ENCODE measurements around the gene FKBP11.

The FKBP11 gene

GRCh38 chr12:48967991-48968390 lies 42.7 kb upstream of the FKBP11 start:
- Histone ChIP-seq H3K27me3 (replicated peaks; ENCODE audit: insufficient read depth, low read length) (peaks cover 31% of the 10 kb centered on the region), H3K9ac (ENCODE audit: low read length) (no peak overlapping the region), H3K4me2 (ENCODE audit: low read depth, low read length) (no peak overlapping the region), H3K9me2 (replicated peaks; ENCODE audit: insufficient read depth, low read length) (no peaks in the 10 kb centered on the region), H3K4me3 (ENCODE audit: low read length) (no peak overlapping the region), H4K20me1 (ENCODE audit: insufficient read depth, low read length) (no peaks in the 10 kb centered on the region), H3K79me2 (ENCODE audit: low read length) (no peaks in the 10 kb centered on the region), H3K27ac (ENCODE audit: low read length) (no peak overlapping the region), H2AFZ (ENCODE audit: low read length) (no peak overlapping the region), H3K4me1 (ENCODE audit: low read length) (peaks cover 27% of the 10 kb centered on the region), H3K36me3 (replicated peaks; ENCODE audit: insufficient read depth, low read length) (no peaks in the 10 kb centered on the region), H3F3A (ENCODE audit: insufficient read depth, low read length) (no peaks in the 10 kb centered on the region), H3K9me3 (replicated peaks; ENCODE audit: insufficient read depth, low read length) (no peaks in the 10 kb centered on the region)
- DNase-seq, result no peak
- no peak for TF ChIP-seq CTCF (IDR thresholded peaks at IDR 0.05; ENCODE audit: low read length)
- TF ChIP-seq EZH2 (optimal IDR thresholded peaks at IDR 0.05; ENCODE audit: low read depth, low read length), result no peak
- no peak for TF ChIP-seq EZH2phosphoT487 (IDR thresholded peaks at IDR 0.05; ENCODE audit: low read length)

- no peaks in the 10 kb centered on the region for H3F3A ChIP-seq (ENCODE audit: insufficient read depth, low read length)
- peak overlapping the region; percentile 0; the same call in 1 of the 2 replicates for H3K27ac ChIP-seq (ENCODE audit: low read length)
- no peaks in the 10 kb centered on the region for H3K9me3 ChIP-seq (replicated peaks; ENCODE audit: insufficient read depth, low read length)
- H3K4me1 ChIP-seq (ENCODE audit: low read length), result peaks cover 27% of the 10 kb centered on the region
- no peaks in the 10 kb centered on the region for H3K9me2 ChIP-seq (replicated peaks; ENCODE audit: insufficient read depth, low read length)
- peak; percentile 73 for DNase-seq
- TF ChIP-seq EZH2 (optimal IDR thresholded peaks at IDR 0.05; ENCODE audit: low read depth, low read length) (no peak), CTCF (IDR thresholded peaks at IDR 0.05; ENCODE audit: low read length) (no peak), EZH2phosphoT487 (IDR thresholded peaks at IDR 0.05; ENCODE audit: low read length) (no peak)
- H3K9ac ChIP-seq (ENCODE audit: low read length), result no peak overlapping the region
- no peaks in the 10 kb centered on the region for H3K36me3 ChIP-seq (replicated peaks; ENCODE audit: insufficient read depth, low read length)
- H2AFZ ChIP-seq (ENCODE audit: low read length), result peak overlapping the region; percentile 65
- no peaks in the 10 kb centered on the region for H4K20me1 ChIP-seq (ENCODE audit: insufficient read depth, low read length)
- no peaks in the 10 kb centered on the region for H3K79me2 ChIP-seq (ENCODE audit: low read length)
- peak overlapping the region; percentile 15 for H3K4me2 ChIP-seq (ENCODE audit: low read depth, low read length)
- 0 out of 2 replicates have a peak overlapping the region, but pooled peaks have one; percentile 9 for H3K4me3 ChIP-seq (ENCODE audit: low read length)
- H3K27me3 ChIP-seq (replicated peaks; ENCODE audit: insufficient read depth, low read length), result peaks cover 14% of the 10 kb centered on the region
Observed at GRCh38 chr12:48966177-48966895, 41.0 kb upstream of the FKBP11 start.

- H3K4me2 ChIP-seq (ENCODE audit: low read depth, low read length), result no peak overlapping the region
- H3K27ac ChIP-seq (ENCODE audit: low read length), result no peak overlapping the region
- TF ChIP-seq CTCF (IDR thresholded peaks at IDR 0.05; ENCODE audit: low read length) (0 out of 2 replicates have a peak, but pooled peaks have one; percentile 3), EZH2phosphoT487 (IDR thresholded peaks at IDR 0.05; ENCODE audit: low read length) (no peak)
- H3K27me3 ChIP-seq (replicated peaks; ENCODE audit: insufficient read depth, low read length), result peaks cover 4% of the 10 kb centered on the region
- peaks cover 27% of the 10 kb centered on the region for H3K4me1 ChIP-seq (ENCODE audit: low read length)
- no peak overlapping the region for H3K9ac ChIP-seq (ENCODE audit: low read length)
- no peaks in the 10 kb centered on the region for H3K9me3 ChIP-seq (replicated peaks; ENCODE audit: insufficient read depth, low read length)
- H3K4me3 ChIP-seq (ENCODE audit: low read length), result no peak overlapping the region
- no peaks in the 10 kb centered on the region for H3K9me2 ChIP-seq (replicated peaks; ENCODE audit: insufficient read depth, low read length)
- H2AFZ ChIP-seq (ENCODE audit: low read length), result no peak overlapping the region
- H3K79me2 ChIP-seq (ENCODE audit: low read length), result no peaks in the 10 kb centered on the region
- DNase-seq, result no peak
- H3F3A ChIP-seq (ENCODE audit: insufficient read depth, low read length), result no peaks in the 10 kb centered on the region
- no peaks in the 10 kb centered on the region for H4K20me1 ChIP-seq (ENCODE audit: insufficient read depth, low read length)
- no peaks in the 10 kb centered on the region for H3K36me3 ChIP-seq (replicated peaks; ENCODE audit: insufficient read depth, low read length)
Observed at GRCh38 chr12:48965298-48965838, 40.1 kb upstream of the FKBP11 start.

All from MM.1S (cell line).